Erythroblast (primary cell): Measurements from ENCODE around the gene MED13L.

Source experiments
- GATA1 ChIP-seq: IDR thresholded peaks from 2 replicates; pipeline ENCODE4 v1.6.1; 2011; ENCODE audit warnings: low read depth, mild to moderate bottlenecking, control low read depth, low read length, moderate library complexity
- POLR2A ChIP-seq: IDR thresholded peaks from 2 replicates; pipeline ENCODE4 v1.6.1; 2011; ENCODE audit warnings: mild to moderate bottlenecking, low read length

GRCh38 chr12:116068853-116069252 lies 208.6 kb downstream of the MED13L start:
- TF ChIP-seq POLR2A = no peak
- no peak for TF ChIP-seq GATA1
